ENCODE measurements around the gene COL24A1.
"Not testable (repeated sequence)": the region's sequence is repeated elsewhere in the genome, so short reads cannot be mapped to it uniquely, and the experiment has no call there.

COL24A1 gene

DNA sequence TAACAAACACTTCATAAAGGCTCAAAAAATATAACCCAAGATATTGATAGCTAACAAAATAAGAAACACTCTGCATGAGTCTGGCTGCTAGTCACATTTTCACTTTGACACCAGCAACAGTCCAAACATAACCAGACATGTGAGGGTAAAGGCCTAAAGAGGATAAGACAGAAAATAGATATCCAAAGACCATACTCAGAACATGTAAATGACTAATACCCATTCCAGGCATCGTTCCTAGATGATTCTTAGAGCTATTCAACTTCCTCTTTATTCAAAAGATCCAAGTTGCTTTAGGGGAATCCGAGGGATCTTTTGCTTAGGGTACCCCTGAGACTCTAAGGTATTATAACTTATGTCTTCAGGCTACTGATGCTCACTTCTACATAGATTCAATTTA, 5.1 kb downstream of the COL24A1 start:
- no peak for DNase-seq

GRCh38 chr1:86150553-86151055, 6.0 kb downstream of the COL24A1 start:
- no peak for DNase-seq

DNA sequence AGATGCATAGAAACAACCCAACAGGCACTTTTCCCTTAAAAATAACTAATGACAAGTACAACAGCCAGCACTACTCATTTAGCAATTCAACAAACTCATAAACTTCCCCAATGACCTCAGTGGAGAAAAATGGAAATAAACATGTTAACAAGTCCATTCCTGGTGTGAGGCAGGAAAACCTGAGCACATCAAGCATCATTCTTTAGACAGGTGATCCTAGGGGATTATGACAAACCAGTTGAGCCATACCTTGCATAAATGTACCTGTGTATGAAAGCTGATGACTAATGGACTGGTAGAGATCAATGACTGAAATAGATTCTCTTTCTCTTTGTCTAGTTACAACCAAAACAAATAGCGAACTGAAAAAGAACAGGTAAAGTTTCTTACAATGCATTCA, 7.0 kb downstream of the COL24A1 start:
- no peak for DNase-seq

DNA sequence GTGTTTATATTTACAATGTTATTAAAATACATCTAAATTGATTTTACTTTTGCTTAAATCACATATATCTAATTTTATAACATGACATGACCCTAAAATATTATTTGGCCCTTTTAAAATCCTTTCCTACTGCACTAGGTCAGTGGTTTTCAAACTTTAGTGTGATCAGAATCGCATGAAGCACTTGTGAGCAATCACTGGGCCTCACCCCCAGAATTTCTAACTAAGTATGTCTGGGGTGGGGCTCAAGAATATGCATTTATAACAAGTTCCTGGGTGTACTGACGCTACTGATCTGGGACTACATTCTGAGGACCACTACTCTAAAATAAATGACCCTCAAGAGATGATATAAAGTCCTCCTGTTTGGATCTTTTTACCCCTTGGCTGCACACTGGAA, 8.8 kb downstream of the COL24A1 start:
- DNase-seq: no peak

- no peak for DNase-seq
Measured at GRCh38 chr1:86146566-86146965, 10.0 kb downstream of the COL24A1 start.

DNA sequence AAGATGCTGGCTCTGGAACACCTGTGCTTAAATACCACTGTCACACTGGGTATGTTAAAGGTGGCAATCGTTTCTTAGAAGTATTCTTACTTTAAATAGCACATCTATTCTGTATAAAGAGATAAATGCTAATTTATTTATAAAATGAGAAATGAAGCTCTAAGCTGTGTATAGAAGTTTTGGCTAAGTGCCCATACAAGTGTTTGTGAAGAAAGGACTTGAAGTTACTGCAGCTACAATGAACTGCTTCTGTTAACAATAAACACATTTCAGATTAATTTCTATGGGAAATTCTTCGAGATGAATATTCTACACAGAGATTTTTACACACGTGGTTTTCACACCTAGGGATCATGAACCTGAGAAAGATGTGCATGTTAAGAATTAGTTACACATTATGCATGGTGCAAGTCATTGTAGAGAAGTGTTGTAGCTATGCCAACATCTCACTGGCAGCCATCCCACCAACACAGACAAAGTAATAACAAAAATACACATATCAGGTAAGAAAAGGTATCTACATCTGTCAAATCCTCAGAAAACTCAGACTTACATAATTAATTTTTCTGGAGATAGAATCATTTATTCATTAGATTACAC, 16.2 kb downstream of the COL24A1 start:
- no peak for DNase-seq

DNA sequence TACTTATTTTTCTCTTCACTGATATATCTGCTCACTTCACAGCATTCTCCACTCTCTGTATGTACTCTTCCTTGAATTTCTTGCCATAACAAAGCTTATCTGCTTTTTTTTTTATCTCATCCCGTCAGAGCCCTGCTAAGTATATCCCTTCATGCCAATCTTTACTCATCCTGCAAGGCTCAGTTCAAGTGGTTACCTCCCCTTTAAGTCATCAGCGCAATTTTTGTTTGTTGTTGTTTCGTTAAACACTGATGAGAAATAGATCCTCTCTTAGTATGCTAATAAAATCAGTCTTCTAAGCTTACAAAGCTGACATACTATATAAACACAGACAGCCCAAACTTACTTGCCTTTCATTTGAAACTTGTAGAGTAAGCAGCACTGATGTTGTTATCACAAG, 17.8 kb downstream of the COL24A1 start:
- DNase-seq: no peak

DNA sequence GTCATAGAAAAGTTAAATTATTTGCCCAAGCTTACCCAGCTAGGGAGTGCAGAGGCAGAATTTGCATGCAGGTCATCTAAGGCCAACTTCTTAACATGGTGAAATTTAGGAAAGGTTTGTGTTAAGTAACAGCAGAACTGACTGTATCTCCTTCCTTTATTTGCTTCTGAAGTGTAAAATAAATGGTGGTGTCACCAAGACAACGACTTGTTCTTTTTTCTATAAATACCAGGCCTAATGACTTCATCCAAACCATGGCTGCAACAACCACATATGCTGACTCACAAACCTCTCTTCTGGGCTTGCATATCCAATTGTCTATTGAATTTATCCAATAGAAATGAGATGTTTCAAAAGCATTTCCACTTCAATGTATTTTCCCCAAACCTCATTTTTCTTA, 19.1 kb downstream of the COL24A1 start:
- peak; percentile 97 for DNase-seq

- no peak for DNase-seq
Measured at GRCh38 chr1:86119214-86119764, 37.3 kb downstream of the COL24A1 start.

- no peak for DNase-seq
Measured at GRCh38 chr1:86114816-86115400, 41.7 kb downstream of the COL24A1 start.

GRCh38 chr1:86114236-86114635, 42.3 kb downstream of the COL24A1 start:
- DNase-seq: no peak

DNA sequence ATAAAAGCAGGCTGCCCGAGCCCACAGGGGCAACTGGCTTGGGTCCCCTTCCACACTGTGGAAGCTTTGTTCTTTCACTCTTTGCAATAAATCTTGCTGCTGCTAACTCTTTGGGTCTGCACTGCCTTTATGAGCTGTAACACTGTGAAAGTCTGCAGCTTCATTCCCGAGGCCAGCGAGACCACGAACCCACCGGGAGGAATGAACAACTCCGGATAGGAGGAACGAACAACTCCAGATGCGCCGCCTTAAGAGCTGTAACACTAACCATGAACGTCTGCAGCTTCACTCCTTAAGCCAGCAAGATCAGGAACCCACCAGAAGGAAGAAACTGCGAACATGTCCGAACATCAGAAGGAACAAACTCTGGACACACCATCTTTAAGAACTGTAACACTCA, 45.0 kb downstream of the COL24A1 start:
- not testable (repeated sequence) for DNase-seq

DNA sequence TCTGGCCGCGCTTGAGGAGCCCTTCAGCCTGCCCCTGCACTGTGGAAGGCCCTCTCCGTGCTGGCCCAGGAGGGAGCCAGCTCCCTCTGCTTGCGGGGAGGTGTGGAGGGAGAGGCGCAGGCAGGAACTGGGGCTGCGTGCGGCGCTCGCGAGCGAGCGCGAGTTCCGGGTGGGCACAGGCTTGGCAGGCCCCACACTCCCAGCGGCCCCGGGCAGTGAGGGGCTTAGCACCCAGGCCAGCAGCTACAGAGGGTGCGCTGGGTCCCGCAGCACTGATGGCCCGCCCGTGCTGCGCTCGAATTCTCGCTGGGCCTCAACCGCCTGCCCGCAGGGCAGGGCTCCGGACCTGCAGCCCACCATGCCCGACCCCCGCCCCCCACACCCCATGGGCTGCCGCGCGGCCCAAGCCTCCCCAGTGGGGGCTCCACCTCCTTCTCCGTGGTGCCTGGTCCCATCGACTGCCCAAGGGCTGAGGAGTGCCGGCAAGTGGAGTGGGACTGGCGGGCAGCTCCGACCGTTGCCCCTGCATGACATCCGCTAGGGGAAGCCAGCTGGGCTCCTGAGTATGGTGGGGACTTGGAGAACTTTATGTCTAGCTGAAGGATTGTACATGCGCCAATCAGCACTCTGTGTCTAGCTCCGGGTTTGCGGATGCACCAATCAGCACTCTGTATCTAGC, 46.0 kb downstream of the COL24A1 start:
- no peak for DNase-seq

- DNase-seq: no peak
Measured at GRCh38 chr1:86105533-86105866, 51.1 kb downstream of the COL24A1 start.

DNA sequence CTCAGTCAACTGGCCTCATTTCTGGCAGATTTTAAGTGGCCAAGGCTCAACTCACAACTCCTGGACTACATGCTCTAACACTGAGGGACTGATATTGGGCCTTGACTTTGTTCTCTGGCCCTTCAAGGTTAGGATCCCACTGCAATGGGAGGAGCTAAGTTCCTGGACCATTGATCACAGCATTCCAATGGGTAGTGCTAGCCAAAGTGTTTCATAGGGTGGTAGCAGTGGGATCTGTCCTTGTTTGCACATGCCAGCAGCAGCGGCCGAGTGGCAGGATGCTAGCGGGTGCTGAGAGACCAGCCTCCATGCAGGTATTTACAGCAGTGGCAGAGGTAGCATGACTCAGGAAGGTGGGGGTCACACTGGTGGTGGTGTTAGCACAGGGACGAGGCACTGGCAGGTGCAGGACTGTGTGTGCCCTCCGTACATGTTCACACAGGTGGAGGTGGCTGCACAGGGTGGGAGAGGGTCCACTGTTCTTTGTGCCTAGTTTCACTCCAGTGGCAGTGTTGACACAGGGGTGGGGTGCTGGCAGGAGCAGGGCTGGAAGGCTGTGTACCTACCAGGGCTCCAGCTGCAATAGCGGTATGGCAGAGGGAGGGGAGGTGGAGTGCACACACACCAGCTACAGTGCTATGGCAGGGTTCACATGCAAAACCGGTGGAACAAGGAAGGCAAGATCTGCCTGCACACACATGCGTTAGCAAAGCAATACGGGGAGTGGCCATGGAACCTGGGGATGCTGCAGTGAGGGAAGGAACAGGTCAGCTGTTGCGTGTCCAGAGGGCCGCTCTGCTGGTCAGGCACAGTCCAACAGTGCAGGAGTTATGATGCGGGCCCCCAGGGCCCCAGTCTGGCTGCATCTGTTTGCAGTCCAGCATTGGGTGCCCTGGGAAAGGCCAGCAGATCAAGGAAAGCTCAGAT, 51.7 kb downstream of the COL24A1 start:
- no peak for DNase-seq

GRCh38 chr1:86101616-86102015, 55.0 kb downstream of the COL24A1 start:
- DNase-seq: no peak

GRCh38 chr1:86100401-86100800, 56.2 kb downstream of the COL24A1 start:
- DNase-seq: no peak

DNA sequence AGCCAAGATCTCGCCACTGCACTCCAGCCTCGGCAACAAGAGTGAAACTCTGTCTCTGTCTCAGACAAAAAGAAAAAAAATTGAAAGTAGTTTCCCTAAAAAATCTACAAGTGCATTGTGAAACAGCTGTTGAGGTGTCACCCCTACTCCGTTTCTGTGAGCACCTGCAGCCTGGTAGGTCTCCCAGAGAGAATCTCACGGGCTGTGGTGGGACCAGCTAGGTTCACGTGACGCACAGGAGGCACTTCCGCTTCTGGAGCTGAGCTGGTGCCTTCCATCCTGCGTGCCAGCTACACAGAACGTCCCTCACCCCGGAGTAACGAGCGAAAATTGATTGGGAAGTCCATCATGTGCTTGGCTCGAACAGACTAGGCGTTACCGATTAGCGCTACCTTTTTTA, 66.8 kb downstream of the COL24A1 start:
- no peak for DNase-seq

GRCh38 chr1:86085741-86086409, 70.7 kb downstream of the COL24A1 start:
- DNase-seq: no peak

DNA sequence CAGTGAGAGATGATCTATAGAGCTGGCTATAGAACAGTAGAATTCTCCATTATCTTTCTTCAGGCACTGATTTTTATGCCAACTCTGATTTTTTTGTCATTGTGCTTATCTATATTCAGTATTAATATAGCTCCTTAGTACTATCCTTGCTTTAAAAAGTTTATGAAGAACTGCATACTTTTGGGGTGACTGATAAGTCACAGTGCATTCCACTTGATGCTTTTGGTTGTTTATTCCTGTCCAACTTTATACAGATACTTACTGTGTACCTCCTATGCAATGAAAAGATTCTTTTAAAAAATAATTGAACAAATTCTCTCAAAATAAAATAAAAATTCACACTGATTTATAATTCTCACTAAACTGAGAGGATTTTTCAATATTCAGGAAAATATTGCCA, 71.6 kb downstream of the COL24A1 start:
- DNase-seq: no peak

GRCh38 chr1:86082183-86082582, 74.4 kb downstream of the COL24A1 start:
- no peak for DNase-seq

- DNase-seq: not testable (repeated sequence)
Measured at GRCh38 chr1:86072474-86072873, 84.1 kb downstream of the COL24A1 start.

DNA sequence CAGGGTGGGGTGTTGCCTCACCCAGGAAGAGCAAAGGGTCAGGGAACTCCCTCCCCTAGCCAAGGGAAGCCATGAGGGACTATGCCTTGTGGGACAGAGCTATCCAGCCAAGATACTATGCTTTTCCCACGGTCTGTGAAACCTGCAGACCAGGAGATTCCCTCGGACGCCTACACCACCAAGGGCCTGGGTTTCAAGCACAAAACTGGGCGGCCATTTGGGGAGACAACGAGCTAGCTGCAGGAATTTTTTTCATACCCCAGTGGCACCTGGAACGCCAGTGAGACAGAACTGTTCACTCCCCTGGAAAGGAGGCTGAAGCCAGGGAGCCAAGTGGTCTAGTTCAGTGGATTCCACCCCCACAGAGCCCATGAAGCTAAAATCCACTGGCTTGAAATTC, 84.7 kb downstream of the COL24A1 start:
- not testable (repeated sequence) for DNase-seq

Measured in inflammatory macrophage treated with lipopolysaccharide for 4 hours (primary cell).